Astrocyte (in vitro differentiated cells and primary cell): Measurements from ENCODE around the gene LNX2. TPM values are rescaled to one million over a fixed set of nuclear protein-coding genes. Genes with fewer than 3 reads are reported as not detected.

ENCODE experiments used
- DNase-seq: peaks from one replicate; pipeline ENCODE4 v3.0.0-alpha.2; 2010; ENCODE audit warnings: low read depth
- FAIRE-seq: peaks from 2 replicates; lab custom pipeline; 2011; peaks lifted over from hg19 to GRCh38; lab: Jason Lieb, UNC
- H2AFZ ChIP-seq: 2 replicates; pipeline ENCODE4 v1.6.0; 2012; ENCODE audit warnings: low read depth, low read length, inconsistent platforms
- H3K27ac ChIP-seq: 2 replicates; pipeline ENCODE4 v1.5.1; 2011; ENCODE audit warnings: low read depth, low read length, inconsistent platforms
- H3K27me3 ChIP-seq: 2 replicates; pipeline ENCODE4 v1.6.0; 2011; ENCODE audit warnings: low read length, inconsistent platforms; ENCODE audit not compliant: insufficient read depth
- H3K36me3 ChIP-seq: 2 replicates; pipeline ENCODE4 v1.5.1; 2011; ENCODE audit warnings: low read length, inconsistent platforms; ENCODE audit not compliant: insufficient read depth
- H3K4me1 ChIP-seq: 2 replicates; pipeline ENCODE4 v1.5.1; 2011; ENCODE audit warnings: low read length, inconsistent platforms; ENCODE audit not compliant: insufficient read depth
- H3K4me2 ChIP-seq: 2 replicates; pipeline ENCODE4 v1.6.0; 2012; ENCODE audit warnings: low read length, inconsistent platforms
- H3K4me3 ChIP-seq: 2 replicates; pipeline ENCODE4 v1.5.1; 2011; ENCODE audit warnings: low read depth, mild to moderate bottlenecking, low read length, inconsistent platforms; ENCODE audit not compliant: insufficient read depth
- H3K79me2 ChIP-seq: 2 replicates; pipeline ENCODE4 v1.6.0; 2012; ENCODE audit warnings: mild to moderate bottlenecking, low read length, inconsistent platforms; ENCODE audit not compliant: insufficient read depth
- H3K9ac ChIP-seq: 2 replicates; pipeline ENCODE4 v1.6.0; 2012; ENCODE audit warnings: mild to moderate bottlenecking, low read length, inconsistent platforms
- H3K9me3 ChIP-seq: 2 replicates; pipeline ENCODE4 v1.5.1; 2012; ENCODE audit warnings: low read depth, mild to moderate bottlenecking, low read length, inconsistent platforms; ENCODE audit not compliant: insufficient read depth
- H4K20me1 ChIP-seq: 2 replicates; pipeline ENCODE4 v1.6.0; 2012; ENCODE audit warnings: low read length, inconsistent platforms; ENCODE audit not compliant: insufficient read depth
- H3K27ac Mint-ChIP-seq: one replicate; pipeline ENCODE4 v1.8.0; 2021; ENCODE audit warnings: mild to moderate bottlenecking, mixed read lengths; ENCODE audit not compliant: unreplicated experiment
- H3K27me3 Mint-ChIP-seq: one replicate; pipeline ENCODE4 v1.8.0; 2021; ENCODE audit warnings: low read depth, mixed read lengths; ENCODE audit not compliant: unreplicated experiment
- H3K36me3 Mint-ChIP-seq: one replicate; pipeline ENCODE4 v1.8.0; 2021; ENCODE audit warnings: low read depth, mixed read lengths; ENCODE audit not compliant: unreplicated experiment
- H3K4me1 Mint-ChIP-seq: one replicate; pipeline ENCODE4 v1.8.0; 2021; ENCODE audit warnings: low read depth, mixed read lengths; ENCODE audit not compliant: unreplicated experiment
- H3K4me3 Mint-ChIP-seq: one replicate; pipeline ENCODE4 v1.8.0; 2021; ENCODE audit warnings: mild to moderate bottlenecking, moderate library complexity, mixed read lengths; ENCODE audit not compliant: unreplicated experiment
- H3K9me3 Mint-ChIP-seq: one replicate; pipeline ENCODE4 v1.8.0; 2021; ENCODE audit warnings: mild to moderate bottlenecking, mixed read lengths; ENCODE audit not compliant: unreplicated experiment
- EZH2 ChIP-seq: IDR thresholded peaks from 2 replicates; pipeline ENCODE4 v1.6.1; 2012; ENCODE audit warnings: mild to moderate bottlenecking, low read length, inconsistent platforms; ENCODE audit not compliant: insufficient read depth
- total RNA-seq: library from RNA; stranded (reverse); gene quantifications from 2 replicates; pipeline ENCODE4 v1.2.1, GENCODE V29; 2021
- TF ChIP-seq, protein P1 (sequence below): IDR thresholded peaks from 2 replicates; pipeline ENCODE4 v1.5.1; 2011; ENCODE audit warnings: low read depth, mild to moderate bottlenecking, inconsistent platforms, low read length, moderate library complexity; ENCODE audit not compliant: insufficient read depth

LNX2 gene
- total RNA-seq, 1 donor from 2014 or later = 8.7 TPM

DNA sequence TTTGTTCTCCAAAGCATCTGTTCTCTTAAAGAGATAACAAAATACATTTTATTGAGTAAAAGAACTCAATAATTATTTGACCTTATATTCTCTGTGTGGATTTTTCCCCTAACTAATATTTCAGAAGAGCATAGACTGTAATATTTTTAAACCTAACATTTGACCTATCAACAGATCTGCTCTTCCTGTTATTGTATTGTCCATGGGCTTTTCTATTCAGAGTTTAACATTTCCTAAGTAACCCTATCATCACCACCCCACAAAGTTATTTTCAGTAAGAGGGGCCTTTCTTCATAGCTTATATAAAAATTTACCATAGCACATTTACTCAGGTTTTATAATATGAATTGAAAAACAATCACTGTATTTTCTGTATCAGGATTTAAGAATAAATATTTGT, 18.9 kb upstream of the LNX2 start:
- H3K27ac ChIP-seq = no peak overlapping the region
- H3K27me3 ChIP-seq = no peaks in the 10 kb centered on the region
- H4K20me1 ChIP-seq = peaks cover 52% of the 10 kb centered on the region
- H3K9me3 ChIP-seq = no peaks in the 10 kb centered on the region
- peaks cover 48% of the 10 kb centered on the region for H3K79me2 ChIP-seq
- H3K36me3 ChIP-seq = no peaks in the 10 kb centered on the region
- H3K4me3 ChIP-seq = no peak overlapping the region
- H3K4me2 ChIP-seq = no peak overlapping the region
- Mint-ChIP-seq H3K36me3 (no peaks in the 10 kb centered on the region), H3K4me3 (no peak overlapping the region), H3K27ac (no peak overlapping the region), H3K4me1 (peaks cover 36% of the 10 kb centered on the region), H3K27me3 (no peaks in the 10 kb centered on the region), H3K9me3 (no peaks in the 10 kb centered on the region)
- no peak for FAIRE-seq
- H2AFZ ChIP-seq = no peak overlapping the region
- peaks cover 6% of the 10 kb centered on the region for H3K4me1 ChIP-seq
- H3K9ac ChIP-seq = no peak overlapping the region
- TF ChIP-seq, protein P1, sequence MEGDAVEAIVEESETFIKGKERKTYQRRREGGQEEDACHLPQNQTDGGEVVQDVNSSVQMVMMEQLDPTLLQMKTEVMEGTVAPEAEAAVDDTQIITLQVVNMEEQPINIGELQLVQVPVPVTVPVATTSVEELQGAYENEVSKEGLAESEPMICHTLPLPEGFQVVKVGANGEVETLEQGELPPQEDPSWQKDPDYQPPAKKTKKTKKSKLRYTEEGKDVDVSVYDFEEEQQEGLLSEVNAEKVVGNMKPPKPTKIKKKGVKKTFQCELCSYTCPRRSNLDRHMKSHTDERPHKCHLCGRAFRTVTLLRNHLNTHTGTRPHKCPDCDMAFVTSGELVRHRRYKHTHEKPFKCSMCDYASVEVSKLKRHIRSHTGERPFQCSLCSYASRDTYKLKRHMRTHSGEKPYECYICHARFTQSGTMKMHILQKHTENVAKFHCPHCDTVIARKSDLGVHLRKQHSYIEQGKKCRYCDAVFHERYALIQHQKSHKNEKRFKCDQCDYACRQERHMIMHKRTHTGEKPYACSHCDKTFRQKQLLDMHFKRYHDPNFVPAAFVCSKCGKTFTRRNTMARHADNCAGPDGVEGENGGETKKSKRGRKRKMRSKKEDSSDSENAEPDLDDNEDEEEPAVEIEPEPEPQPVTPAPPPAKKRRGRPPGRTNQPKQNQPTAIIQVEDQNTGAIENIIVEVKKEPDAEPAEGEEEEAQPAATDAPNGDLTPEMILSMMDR = no peak
- no peak for TF ChIP-seq EZH2
- DNase-seq = no peak

DNA sequence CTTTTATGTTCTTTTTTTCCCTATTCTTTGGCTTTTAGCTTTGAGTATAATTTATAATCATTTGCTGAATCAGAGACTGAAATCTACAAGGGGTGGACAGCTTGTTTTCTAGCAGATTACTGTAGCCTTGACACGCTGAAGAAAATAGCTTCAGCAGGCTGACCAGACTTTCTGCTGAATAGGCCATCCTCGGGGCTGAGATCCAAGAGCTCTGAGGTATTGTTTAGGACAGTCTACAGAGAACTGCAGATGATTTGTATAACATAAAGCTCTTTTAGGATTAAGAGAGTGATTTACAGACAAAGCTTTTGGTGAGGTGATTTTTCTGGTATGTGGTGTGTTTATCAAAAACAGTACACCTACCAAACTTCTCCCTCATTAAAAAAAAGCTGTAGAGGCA, 18.2 kb upstream of the LNX2 start:
- Mint-ChIP-seq H3K27me3 (no peaks in the 10 kb centered on the region), H3K4me3 (no peak overlapping the region), H3K9me3 (no peaks in the 10 kb centered on the region), H3K4me1 (peaks cover 30% of the 10 kb centered on the region), H3K27ac (peak overlapping the region; percentile 12), H3K36me3 (peaks cover 2% of the 10 kb centered on the region)
- H3K4me1 ChIP-seq = no peaks in the 10 kb centered on the region
- no peak overlapping the region for H3K4me2 ChIP-seq
- H3K36me3 ChIP-seq = no peaks in the 10 kb centered on the region
- no peak overlapping the region for H3K9ac ChIP-seq
- H3K27me3 ChIP-seq = no peaks in the 10 kb centered on the region
- no peak overlapping the region for H2AFZ ChIP-seq
- DNase-seq (peak; percentile 32), FAIRE-seq (no peak)
- TF ChIP-seq, protein P1 = no peak
- no peak for TF ChIP-seq EZH2
- H4K20me1 ChIP-seq = peaks cover 47% of the 10 kb centered on the region
- no peaks in the 10 kb centered on the region for H3K9me3 ChIP-seq
- no peak overlapping the region for H3K4me3 ChIP-seq
- H3K79me2 ChIP-seq = peaks cover 44% of the 10 kb centered on the region
- H3K27ac ChIP-seq = no peak overlapping the region

DNA sequence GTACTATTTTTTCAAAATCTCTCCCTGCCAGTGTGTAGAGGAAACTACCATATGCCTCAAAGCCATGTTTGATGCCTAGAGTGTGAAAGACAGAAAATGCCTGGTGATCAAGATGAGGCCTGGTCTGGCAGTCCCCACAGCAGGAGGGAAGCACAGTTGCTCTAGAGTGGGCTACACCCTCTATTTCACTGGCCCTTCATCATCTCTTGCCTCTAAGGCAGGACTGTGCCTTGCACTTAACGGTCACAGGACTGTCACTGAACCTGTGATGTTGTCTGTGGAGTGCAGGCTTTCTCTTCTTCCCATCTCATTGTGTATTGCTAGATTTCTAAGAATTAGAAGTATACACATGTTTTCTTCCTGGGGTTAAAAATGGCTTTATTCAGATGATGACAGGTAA, 17.7 kb upstream of the LNX2 start:
- no peak overlapping the region for H3K27ac ChIP-seq
- H3K9ac ChIP-seq = no peak overlapping the region
- H3K4me3 Mint-ChIP-seq = no peak overlapping the region
- no peaks in the 10 kb centered on the region for H3K36me3 ChIP-seq
- no peaks in the 10 kb centered on the region for H3K4me1 ChIP-seq
- no peaks in the 10 kb centered on the region for H3K27me3 ChIP-seq
- no peaks in the 10 kb centered on the region for H3K27me3 Mint-ChIP-seq
- no peak overlapping the region for H3K4me3 ChIP-seq
- no peak overlapping the region for H2AFZ ChIP-seq
- no peak overlapping the region for H3K4me2 ChIP-seq
- no peaks in the 10 kb centered on the region for H3K9me3 Mint-ChIP-seq
- H3K9me3 ChIP-seq = no peaks in the 10 kb centered on the region
- H4K20me1 ChIP-seq = peaks cover 49% of the 10 kb centered on the region
- H3K4me1 Mint-ChIP-seq = peaks cover 25% of the 10 kb centered on the region
- peaks cover 2% of the 10 kb centered on the region for H3K36me3 Mint-ChIP-seq
- peaks cover 44% of the 10 kb centered on the region for H3K79me2 ChIP-seq
- DNase-seq = no peak
- H3K27ac Mint-ChIP-seq = peak overlapping the region; percentile 12
- TF ChIP-seq, protein P1 = no peak
- no peak for TF ChIP-seq EZH2
- no peak for FAIRE-seq
